NCI-H1436 (cell line): ENCODE data around the gene CNN2.

Source experiments
- DNase-seq: peaks from one replicate; lab custom pipeline; 2025; lab: John Stamatoyannopoulos, UW

Gene CNN2

DNA sequence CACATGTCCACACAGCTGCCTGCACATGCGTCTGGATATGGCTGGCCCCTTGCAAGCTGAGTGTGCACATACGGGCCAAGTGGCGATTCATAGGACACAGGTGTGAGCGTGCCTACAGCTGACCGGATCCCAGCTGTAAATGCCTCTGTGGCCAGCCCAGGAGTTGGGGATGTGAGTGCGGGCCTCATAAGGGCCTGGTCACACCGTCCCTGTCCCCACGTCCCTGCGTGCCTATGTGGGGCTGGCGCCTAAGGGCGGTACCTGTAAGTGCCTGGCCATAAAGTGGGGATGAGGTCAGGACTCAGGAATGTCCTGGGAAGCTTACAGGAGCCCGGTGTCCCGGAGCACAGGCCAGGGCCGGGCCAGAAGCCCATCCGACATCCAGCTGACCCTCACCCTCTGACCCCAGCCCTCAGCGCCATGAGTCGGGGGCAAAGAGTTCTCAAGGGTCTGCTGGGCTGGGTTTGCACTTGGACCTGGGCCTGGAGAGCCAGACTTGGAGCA, 39.2 kb downstream of the CNN2 start:
- no peak for DNase-seq

GRCh38 chr19:1066251-1066747, 39.9 kb downstream of the CNN2 start:
- no peak for DNase-seq

- DNase-seq = no peak
Measured at GRCh38 chr19:1066748-1067340, 40.4 kb downstream of the CNN2 start, which contains the start of gene ARHGAP45. TSS of gene ARHGAP45 (plus strand) at chr19:1067167. CDS start at chr19:1067406, 239 bp downstream.

DNA sequence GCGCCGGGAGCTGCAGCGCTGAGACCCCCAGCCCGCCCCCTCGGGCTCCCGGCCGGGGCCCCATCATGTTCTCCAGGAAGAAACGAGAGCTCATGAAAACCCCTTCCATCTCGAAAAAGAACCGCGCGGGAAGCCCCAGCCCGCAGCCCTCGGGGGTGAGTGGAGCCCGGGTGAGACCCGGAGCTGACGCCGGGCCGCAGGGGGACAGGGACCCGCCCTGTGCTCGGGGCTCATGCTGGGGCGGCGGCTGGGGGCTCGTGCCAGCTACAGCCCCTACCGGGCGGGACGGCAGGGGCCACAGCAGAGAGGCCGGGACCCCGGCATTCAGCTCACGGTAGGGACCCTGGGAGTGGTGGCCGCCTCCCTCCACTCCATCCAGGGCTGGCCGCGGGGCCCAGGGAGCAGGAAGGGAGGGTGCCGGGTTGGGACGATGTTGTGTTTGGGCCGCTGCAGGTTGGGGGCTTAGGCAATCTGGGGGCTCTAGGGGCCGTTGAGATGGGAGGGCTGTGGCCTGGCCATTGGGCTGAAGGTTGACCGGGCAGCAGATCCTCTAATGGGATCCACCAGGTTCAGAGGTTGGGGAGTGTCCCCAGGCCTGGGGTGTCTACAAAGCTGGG, 41.0 kb downstream of the CNN2 start:
- DNase-seq = no peak

- no peak for DNase-seq
Measured at GRCh38 chr19:1068009-1069001, 41.9 kb downstream of the CNN2 start.

DNA sequence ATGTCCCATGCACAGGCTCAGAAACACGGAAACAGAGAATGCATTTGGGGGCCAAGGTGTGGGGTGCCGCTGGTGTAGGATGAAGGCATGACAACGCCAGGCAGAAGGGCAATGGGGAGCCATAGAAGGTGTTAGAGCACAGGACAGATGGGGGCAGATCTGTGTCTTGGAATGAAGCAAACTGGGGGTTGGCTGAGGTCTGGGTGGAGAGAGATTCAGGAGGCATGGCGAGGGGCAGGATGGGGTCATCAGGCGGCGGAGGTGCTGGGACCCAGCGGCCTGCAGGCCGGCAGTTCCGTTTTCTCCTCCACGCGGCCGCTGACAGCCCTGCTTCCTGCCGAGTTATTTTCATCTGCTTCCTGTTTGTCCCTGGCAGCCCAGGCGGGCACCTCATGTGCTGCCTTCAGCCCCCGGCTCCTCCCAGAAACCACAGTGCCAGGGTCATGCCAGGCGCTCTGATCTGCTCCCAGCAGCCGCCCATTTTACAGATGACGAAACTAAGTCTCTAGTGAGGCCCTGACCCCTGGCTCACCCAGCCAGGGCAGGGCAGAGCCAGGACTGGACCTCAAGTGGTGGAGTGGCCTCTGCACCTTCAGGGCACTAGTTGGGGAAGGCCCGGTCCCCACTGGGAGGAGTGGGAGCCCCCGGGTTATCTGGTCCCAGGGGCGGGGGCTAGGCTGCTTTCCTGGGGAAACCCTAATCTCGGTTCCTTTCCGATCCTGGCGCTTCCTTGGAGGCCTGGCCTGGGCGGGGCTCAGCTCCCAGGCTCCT, 42.8 kb downstream of the CNN2 start:
- no peak for DNase-seq

DNA sequence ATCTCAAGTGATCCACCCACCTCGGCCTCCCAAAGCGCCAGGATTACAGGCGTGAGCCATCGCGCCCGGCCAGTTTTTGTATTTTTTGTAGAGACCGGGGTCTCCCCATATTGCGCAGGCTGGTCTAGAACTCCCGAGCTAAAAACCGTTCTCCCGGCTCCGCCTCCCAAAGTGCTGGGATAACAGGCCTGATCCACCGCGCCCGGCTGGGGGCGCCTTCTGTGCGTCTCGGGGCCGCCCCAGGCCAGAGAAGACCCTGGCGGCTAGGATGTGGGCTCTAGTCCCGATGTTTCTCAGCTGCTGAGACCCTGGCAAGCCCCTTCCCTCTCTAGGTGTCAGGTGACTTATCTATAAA, 44.1 kb downstream of the CNN2 start:
- no peak for DNase-seq

- no peak for DNase-seq
Measured at GRCh38 chr19:1070931-1071791, 44.8 kb downstream of the CNN2 start.

- no peak for DNase-seq
Measured at GRCh38 chr19:1072371-1073015, 46.1 kb downstream of the CNN2 start.

DNA sequence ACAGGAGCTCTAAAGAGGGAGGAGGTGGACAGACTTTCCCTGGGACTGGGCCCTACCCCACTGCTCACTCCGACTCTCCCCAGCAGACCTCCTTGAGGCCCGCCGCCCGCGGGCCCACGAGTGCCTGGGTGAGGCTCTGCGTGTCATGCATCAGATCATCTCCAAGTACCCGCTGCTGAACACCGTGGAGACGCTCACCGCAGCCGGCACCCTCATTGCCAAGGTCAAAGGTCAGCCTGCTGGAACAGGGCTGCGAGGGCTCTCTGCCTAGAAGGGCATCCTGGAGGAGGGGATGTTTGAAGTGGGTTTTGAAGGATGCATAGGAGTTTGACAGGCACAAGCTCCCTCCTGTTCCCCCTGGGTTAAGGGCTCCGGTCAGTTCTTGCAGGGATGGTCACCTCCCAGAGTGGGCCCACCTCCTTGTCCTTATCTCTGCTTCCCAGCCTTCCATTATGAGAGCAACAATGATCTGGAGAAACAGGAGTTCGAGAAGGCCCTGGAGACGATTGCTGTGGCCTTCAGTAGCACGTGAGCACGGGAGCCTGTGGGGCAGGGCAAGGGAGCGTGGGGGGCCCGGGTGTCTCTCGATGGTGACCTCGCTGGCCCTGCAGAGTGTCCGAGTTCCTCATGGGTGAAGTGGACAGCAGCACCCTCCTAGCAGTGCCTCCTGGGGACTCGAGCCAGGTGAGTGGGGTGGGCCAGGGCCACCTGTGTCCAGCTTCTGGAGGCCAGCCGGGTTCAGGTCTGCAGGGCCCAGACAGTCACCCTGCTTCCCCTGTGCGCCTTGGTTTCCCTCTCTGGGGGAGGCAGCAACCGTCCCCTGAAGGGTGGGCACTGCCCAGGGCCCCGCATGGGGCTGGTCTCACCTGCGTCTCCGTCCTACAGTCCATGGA, 46.9 kb downstream of the CNN2 start:
- no peak for DNase-seq

GRCh38 chr19:1073956-1074517, 47.6 kb downstream of the CNN2 start:
- no peak for DNase-seq

DNA sequence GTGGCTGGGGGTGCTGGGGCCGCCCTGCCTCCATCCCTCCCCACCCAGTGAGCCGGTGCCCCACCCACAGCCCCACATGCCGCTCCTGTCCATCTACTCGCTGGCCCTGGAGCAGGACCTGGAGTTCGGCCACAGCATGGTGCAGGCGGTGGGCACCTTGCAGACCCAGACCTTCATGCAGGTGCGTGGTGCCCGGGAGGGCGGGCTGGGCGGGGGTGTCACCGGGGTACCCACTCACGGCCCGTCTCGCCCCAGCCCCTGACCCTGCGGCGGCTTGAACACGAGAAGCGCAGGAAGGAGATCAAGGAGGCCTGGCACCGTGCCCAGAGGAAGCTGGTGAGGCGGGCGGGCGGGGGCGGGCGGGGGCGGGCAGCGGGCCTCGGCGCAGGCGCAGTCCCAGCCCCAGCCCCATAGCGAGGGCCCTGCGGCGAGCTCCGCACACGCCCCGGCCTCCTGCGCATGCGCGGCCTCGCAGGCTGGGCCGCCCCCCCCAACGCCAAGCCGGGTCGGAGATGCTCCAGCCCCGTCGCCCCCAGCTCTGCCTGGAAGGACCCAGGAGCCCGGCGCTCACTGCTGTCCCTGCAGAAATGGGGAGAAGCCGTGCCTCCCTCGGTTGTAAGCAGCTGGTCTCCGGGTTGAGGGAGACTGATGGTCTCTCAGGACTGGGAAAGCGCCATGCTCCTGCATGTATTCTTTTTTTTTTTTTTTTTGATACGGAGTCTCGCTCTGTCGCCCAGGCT, 48.3 kb downstream of the CNN2 start:
- peak; percentile 93 for DNase-seq

- DNase-seq = no peak
Measured at GRCh38 chr19:1076046-1076386, 49.6 kb downstream of the CNN2 start.

GRCh38 chr19:1076951-1077350, 50.5 kb downstream of the CNN2 start:
- DNase-seq = peak; percentile 46

GRCh38 chr19:1079566-1080111, 53.2 kb downstream of the CNN2 start:
- DNase-seq = no peak

DNA sequence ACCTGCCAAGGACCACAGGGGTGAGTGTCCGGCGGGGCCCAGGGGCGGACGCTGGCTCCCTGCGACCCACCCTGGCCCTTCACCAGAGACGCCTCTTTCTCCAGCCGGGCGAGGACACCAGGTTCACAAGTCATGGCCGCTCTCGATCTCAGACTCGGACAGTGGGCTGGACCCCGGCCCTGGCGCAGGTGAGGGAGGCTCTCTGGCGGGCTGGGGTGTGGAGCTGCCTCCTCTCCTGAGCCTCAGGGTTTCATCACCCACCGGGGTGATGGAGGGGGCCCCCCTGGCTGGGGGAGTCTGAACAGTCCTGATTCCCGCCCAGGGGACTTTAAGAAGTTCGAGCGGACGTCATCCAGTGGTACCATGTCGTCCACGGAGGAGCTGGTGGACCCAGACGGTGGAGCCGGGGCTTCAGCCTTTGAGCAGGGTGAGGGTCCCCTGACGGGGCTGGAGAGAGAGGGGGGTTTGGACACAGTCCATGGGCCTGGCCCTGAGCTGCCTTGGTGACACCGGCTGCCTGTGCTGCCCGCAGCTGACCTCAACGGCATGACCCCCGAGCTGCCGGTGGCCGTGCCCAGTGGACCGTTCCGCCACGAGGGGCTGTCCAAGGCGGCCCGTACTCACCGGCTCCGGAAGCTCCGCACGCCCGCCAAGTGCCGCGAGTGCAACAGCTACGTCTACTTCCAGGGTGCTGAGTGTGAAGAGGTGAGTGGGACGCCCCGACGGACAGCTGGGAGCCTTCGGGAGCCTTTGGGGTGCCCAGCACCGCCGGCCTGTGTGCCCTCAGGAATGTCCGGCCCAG, 54.2 kb downstream of the CNN2 start:
- no peak for DNase-seq
